GM18499 (cell line): Measurements from ENCODE around the gene FCRL6.

Experiments used
- ATAC-seq: cut with Tn5 transposase; IDR thresholded peaks from one replicate; pipeline ENCODE4 v1.9.1; 2021; ENCODE audit warnings: moderate number of reproducible peaks; ENCODE audit not compliant: insufficient read depth, unreplicated experiment

FCRL6 gene

DNA sequence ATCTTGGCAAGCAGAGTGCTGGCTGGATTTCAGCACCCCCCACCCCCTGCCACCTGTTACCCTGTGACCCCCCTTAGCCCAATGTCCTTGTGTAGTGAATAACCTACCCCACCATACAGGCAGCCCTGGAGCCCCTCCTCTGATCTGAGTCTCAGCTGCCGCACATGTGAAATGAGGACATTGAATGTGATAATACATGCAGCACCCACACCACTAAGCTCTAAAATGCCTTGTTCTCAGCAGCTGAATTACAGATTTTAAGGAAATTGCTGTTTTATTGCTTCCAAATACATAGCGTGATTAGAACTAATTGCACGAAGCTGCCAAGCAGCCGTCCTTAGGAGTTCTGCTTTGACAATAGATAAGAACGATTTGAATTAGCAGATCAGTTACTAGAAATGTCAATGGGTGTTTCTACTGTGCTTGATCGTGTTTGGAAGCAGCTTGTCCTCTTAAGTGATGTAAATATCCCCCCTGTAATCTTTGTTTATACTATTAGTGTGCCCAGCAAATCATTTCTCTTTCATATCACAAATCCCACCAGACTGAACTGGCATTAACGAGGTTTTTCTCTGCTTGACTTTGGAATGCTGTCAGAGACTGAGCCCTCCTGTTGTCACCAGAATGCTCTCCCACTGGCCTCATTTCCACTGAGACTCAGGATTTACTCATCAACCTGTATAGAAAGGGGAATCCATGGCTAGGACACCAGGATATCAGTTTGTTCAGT, 29.4 kb downstream of the FCRL6 start:
- ATAC-seq, result no peak

GRCh38 chr1:159832309-159832708, 30.1 kb downstream of the FCRL6 start:
- ATAC-seq, result no peak

- no peak for ATAC-seq
These were observed 33.2 kb downstream of the FCRL6 start for GRCh38 chr1:159835356-159835755.

- ATAC-seq, result no peak
These were observed 33.8 kb downstream of the FCRL6 start for GRCh38 chr1:159835862-159836525.

DNA sequence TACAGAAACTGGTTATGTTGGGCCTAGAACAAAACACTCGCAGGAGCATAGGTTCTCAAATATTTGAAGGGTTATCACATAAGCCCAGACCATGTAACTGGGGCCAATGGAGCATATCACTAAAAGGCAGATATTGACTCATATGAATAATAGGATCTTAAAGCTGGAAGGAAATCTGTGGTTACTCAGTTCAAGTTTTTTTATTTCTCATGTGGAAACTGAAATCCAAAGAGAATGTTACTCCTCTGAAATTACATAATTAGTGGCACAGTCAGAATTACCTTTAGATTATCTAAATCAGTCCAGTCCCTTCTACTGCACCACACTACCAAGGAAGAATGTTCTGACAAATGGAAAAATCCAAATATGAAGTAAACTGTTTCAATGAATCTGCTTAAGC, 36.6 kb downstream of the FCRL6 start:
- peak; percentile 35 for ATAC-seq

GRCh38 chr1:159839116-159839849, 37.1 kb downstream of the FCRL6 start:
- peak; percentile 43 for ATAC-seq

DNA sequence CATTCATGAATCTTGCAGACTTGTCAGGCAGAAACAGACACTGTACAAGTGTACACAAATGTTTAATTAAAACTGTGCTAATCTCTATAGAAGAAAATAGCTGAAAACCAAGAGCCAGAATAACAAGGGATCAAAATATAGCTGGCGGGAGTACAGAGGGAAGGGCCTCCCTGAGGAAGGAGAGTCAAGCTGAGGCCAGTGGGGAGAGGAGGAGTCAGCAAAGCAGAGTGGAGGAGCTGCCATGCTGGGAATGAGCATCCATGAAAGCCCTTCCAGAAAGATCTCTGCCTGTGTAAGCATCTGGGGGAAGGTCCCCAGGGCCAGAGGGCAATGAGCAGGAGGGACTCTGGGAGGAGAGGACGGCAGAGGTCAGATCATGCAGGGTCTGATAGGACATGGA, 39.6 kb downstream of the FCRL6 start:
- ATAC-seq, result no peak

- ATAC-seq, result no peak
These were observed 41.3 kb downstream of the FCRL6 start for GRCh38 chr1:159843459-159843858.

DNA sequence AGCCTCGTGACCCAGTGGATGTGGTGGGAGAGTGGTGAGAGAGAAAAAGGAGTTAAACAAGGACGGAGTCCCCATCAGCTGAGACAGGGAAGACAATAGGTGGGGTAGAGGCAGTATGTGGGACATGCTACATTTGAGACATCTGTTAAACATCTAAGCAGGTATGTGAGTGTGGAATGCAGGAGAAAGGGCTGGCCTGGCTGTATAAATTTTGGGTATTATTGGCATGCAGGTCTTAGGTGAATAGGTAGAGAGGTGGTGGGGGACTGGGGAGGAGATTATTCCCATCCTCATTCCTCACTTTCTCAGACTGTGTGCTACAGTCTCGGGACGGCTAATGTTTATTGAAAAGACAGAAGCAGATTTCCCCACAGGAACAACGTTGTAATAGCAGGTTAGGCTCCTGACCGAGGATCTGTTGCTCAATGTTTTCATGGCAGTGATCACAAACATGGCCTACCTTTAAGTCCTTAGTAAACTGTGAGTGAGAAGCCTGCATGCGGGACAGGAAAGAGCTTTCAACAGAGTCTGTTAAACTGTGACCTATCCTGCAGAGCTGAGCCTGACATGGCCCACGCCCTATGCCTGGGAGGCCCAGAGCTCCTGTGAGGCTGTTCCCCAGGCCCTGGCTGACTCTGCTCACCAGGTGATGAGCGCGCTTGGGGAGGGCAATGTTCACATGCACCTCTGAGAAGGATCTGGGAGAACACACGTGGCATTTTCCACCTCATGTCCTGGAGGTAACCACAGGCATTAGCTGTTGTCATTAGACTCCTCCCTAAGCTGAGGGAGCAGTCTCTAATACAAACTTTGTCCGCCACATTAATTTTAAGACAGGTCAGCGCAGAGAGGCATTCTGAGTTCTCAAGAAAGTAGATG, 43.8 kb downstream of the FCRL6 start:
- no peak for ATAC-seq

- ATAC-seq, result no peak
These were observed 45.1 kb downstream of the FCRL6 start for GRCh38 chr1:159847231-159847630.

DNA sequence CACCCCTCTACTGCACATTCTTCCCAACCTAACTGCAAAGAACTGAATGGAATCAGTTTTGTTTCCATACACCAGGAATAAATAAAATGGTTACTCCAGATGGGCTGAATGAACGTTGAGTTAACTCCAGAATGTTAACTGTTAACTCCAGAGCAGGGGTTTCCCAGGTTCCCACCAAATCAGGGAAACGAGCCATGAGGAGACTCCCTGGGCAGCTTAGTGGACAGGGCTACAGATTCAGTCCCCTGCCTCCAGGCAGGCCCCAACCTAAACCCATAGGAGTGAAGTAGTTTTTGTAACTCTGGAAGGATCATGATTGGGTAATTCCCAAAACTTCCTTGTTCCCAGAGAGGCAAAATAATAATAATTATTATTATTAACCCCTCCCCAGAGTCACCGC, 46.2 kb downstream of the FCRL6 start:
- ATAC-seq, result no peak

- ATAC-seq, result no peak
These were observed 47.6 kb downstream of the FCRL6 start for GRCh38 chr1:159849626-159850366.

DNA sequence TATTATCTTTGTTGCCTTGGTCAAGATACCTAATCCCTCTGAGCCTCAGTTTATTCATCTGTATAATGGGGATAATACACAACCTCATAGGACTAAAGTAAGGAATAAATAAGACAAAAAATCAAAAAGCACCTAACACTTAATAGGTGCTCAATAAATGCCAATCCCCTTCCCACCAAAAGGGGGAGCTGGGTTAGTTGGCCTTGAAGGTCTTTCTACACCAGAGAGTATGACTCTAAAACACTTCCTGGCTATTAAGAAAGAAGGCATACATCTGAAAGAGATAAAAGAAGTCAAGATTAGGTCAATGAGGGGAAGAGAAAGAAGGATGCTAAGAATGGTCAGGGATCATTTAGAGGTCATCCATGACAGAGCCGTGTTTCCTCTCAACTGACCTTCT, 49.2 kb downstream of the FCRL6 start:
- no peak for ATAC-seq

DNA sequence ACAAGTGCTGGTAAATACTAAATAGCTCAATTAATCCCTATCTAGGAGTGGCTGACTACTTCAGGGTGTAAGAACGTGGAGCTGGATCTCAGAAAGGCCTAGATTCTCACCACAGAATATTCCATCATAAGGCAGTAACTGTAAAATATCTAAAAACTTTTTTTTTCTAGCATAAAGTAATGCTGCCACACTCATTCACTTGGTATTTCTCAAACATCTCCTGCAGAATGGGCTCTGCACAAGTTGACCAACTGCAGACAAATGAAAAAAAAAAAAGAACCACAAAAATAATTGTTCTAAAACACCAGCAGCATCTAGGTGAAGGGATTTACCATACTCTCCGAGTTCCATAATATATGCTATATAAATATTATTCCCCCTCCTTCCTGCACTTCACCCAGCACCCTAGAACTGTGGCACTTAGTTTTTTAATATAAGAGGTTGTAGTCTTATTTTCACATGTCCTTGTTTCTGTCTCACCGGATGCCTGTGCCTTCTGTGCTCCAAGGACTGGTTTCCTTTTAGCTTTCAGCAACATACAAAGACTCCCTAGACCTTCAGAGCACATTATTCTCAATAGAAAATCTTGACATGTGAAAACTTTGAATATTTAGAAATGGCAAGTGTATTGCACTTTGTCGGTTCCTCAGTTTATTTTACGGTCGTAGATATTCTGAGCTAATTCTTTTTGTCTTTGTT, 51.4 kb downstream of the FCRL6 start:
- no peak for ATAC-seq

- no peak for ATAC-seq
These were observed 52.0 kb downstream of the FCRL6 start for GRCh38 chr1:159854116-159854692.

DNA sequence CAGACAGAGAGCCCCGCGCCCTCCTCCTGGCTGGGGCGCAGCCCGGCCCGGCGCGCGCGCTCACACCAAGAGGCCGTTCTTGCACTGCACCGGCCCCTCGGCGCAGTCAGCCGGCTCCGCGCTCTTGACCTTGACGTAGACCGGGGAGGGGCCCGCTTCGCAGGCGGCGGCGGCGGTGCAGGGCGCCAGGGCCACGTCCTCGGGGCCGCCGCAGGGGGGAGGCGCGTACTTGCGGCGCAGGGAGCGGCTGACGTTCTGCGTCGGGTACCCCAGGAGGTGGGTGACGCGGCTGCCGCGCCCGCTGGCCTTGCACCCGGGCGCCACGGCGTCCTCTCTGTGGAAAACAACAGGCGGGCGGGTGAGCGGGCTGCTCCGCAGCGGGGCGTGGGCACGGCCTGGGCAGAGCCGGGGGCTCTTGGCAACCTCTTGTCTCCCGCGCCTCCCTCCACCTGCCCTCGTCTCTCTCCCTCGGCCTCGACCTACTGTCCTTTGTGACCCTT, 52.6 kb downstream of the FCRL6 start:
- peak; percentile 59 for ATAC-seq

DNA sequence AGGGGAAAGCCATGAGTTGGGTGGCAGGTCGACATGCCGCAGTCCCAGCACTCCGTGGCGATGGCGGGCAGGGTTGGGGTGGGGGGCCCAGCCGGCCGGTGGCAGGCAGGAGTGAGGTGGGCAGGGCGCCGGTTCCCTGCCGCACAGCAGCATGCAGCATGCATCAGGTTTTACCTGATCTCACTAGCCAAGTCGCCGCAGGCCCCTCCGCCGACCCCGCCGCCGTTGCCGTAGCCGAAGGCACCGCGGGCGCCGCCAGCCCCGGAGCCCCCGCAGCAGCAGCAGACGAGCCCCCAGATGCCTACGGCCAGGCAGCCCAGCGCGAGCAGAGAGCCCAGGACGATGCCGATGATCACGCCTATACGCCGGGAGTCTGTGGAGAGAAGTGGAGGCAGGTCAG, 53.5 kb downstream of the FCRL6 start:
- no peak for ATAC-seq

DNA sequence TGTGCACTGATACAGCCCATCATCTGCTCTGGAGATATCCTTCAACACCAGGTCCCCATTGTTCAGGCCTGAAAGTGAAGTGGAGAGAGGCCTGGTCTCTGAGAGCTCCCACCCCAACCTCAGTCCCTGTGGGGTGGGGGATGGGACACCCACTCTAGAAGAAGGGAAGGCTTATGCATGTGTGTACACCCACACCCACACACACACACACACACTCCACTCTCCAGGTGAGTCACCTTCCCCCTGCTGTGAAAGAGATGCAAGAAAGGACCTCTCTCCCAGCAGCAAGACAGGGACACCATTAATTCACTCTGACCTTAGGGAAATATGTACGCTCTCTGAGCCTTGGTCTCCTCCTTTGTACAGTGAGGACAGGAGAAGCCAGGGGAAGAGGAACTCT, 54.4 kb downstream of the FCRL6 start:
- ATAC-seq, result no peak

GRCh38 chr1:159857889-159858288, 55.7 kb downstream of the FCRL6 start:
- no peak for ATAC-seq
